ENCODE data around the gene SSR3.

Gene SSR3

DNA sequence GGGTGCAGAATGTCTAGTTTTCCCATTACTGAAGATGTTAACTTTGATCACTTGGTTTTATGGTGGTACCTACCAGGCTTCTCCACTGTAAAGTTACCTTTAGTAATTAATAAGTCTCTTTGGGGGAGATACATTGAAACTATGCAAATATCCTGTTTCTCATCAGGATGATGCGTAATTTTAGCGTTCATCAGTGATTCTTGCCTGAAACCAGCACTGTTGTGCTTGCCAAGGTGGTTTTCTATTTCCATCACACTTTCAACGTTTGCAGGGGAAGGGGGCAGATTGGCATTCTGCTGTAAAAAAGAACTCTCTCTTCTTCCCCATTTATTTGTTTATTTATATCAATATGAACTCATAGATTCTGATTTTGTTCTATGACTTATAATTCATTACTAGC, 61.0 kb downstream of the SSR3 start:
- Histone ChIP-seq H2AFZ (ENCODE audit: low read length) (no peak overlapping the region), H3K9me3 (ENCODE audit: low read length) (peaks cover 13% of the 10 kb centered on the region; the same call in 1 of the 2 replicates), H4K20me1 (ENCODE audit: insufficient read depth, low read length) (no peaks in the 10 kb centered on the region), H3K4me2 (ENCODE audit: low read length) (no peak overlapping the region), H3K36me3 (ENCODE audit: insufficient read depth, low read length) (no peaks in the 10 kb centered on the region), H3K27me3 (ENCODE audit: insufficient read depth, low read length) (no peaks in the 10 kb centered on the region), H3K9ac (ENCODE audit: low read length) (no peak overlapping the region), H3K9me2 (ENCODE audit: low read depth, low read length) (no peaks in the 10 kb centered on the region), H3K4me3 (ENCODE audit: low read depth, low read length, poor library complexity, severe bottlenecking) (no peak overlapping the region), H3F3A (ENCODE audit: insufficient read depth, low read length) (no peaks in the 10 kb centered on the region), H3K79me2 (ENCODE audit: insufficient read depth, low read length) (no peaks in the 10 kb centered on the region), H3K4me1 (ENCODE audit: insufficient read depth, low read length, severe bottlenecking) (no peaks in the 10 kb centered on the region), H3K27ac (ENCODE audit: low read depth, low read length, poor library complexity, severe bottlenecking) (no peak overlapping the region)
- TF ChIP-seq, protein P1, sequence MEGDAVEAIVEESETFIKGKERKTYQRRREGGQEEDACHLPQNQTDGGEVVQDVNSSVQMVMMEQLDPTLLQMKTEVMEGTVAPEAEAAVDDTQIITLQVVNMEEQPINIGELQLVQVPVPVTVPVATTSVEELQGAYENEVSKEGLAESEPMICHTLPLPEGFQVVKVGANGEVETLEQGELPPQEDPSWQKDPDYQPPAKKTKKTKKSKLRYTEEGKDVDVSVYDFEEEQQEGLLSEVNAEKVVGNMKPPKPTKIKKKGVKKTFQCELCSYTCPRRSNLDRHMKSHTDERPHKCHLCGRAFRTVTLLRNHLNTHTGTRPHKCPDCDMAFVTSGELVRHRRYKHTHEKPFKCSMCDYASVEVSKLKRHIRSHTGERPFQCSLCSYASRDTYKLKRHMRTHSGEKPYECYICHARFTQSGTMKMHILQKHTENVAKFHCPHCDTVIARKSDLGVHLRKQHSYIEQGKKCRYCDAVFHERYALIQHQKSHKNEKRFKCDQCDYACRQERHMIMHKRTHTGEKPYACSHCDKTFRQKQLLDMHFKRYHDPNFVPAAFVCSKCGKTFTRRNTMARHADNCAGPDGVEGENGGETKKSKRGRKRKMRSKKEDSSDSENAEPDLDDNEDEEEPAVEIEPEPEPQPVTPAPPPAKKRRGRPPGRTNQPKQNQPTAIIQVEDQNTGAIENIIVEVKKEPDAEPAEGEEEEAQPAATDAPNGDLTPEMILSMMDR (IDR thresholded peaks at IDR 0.05; ENCODE audit: low read length): no peak
- TF ChIP-seq EZH2 (IDR thresholded peaks at IDR 0.05; ENCODE audit: borderline replicate concordance, low read length): no peak

DNA sequence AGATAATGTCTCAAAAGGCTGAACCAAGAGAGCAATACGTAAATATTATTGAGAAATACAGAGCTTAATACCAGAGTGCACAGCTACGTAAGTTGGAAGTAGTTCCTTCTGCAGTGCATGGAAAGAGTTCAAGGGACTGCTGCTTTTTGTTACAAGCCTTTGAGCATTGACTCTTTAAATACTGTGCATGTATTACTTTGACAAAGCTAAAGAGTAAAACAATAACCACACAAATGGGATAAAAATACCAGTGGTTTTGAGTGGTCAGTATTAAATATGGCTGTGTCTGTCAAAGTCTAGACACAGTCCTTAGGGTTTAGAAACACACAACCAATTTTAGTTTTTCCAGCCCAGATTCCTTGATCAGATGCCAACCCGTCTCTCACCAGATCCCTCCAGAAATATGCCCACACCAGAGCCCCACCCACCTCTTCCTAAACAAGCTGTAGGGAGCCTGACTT, 62.1 kb downstream of the SSR3 start:
- H3K4me1 ChIP-seq (ENCODE audit: insufficient read depth, low read length, severe bottlenecking): no peaks in the 10 kb centered on the region
- H3K9ac ChIP-seq (ENCODE audit: low read length): no peak overlapping the region
- no peak overlapping the region for H2AFZ ChIP-seq (ENCODE audit: low read length)

DNA sequence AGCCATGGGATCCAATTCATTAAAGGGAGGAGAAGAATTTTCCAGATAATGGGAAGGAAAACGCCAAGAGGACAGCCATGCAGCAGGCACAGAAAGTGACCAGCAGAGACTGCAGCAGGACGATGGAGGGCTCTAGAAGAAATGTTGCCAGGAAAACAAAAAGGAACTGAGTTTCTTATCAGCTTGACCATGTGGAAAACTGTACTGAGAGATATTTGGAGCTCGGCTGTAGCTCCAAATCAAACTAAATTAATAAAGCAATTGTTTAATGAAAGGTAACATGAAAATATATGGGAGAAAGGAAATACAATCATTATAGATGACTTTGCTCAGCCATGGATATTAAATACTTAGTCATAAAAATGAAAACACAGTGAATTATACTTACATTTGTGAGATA, 63.7 kb downstream of the SSR3 start:
- H3K4me3 ChIP-seq (ENCODE audit: low read depth, low read length, poor library complexity, severe bottlenecking): no peak overlapping the region
- H3K4me1 ChIP-seq (ENCODE audit: insufficient read depth, low read length, severe bottlenecking): no peaks in the 10 kb centered on the region
- no peak overlapping the region for H3K9ac ChIP-seq (ENCODE audit: low read length)
- TF ChIP-seq, protein P1 (IDR thresholded peaks at IDR 0.05; ENCODE audit: low read length): no peak
- TF ChIP-seq EZH2 (IDR thresholded peaks at IDR 0.05; ENCODE audit: borderline replicate concordance, low read length): no peak
- H3K9me2 ChIP-seq (ENCODE audit: low read depth, low read length): no peaks in the 10 kb centered on the region
- H3K4me2 ChIP-seq (ENCODE audit: low read length): no peak overlapping the region
- no peak overlapping the region for H3K27ac ChIP-seq (ENCODE audit: low read depth, low read length, poor library complexity, severe bottlenecking)
- H3K9me3 ChIP-seq (ENCODE audit: low read length): peaks cover 4% of the 10 kb centered on the region; the same call in 1 of the 2 replicates
- H3F3A ChIP-seq (ENCODE audit: insufficient read depth, low read length): no peaks in the 10 kb centered on the region
- no peaks in the 10 kb centered on the region for H3K27me3 ChIP-seq (ENCODE audit: insufficient read depth, low read length)
- H3K36me3 ChIP-seq (ENCODE audit: insufficient read depth, low read length): no peaks in the 10 kb centered on the region
- H4K20me1 ChIP-seq (ENCODE audit: insufficient read depth, low read length): no peaks in the 10 kb centered on the region
- no peaks in the 10 kb centered on the region for H3K79me2 ChIP-seq (ENCODE audit: insufficient read depth, low read length)
- H2AFZ ChIP-seq (ENCODE audit: low read length): no peak overlapping the region

More for the DNA sequence above, 62.1 kb downstream of the SSR3 start:
- no peak overlapping the region for H3K4me3 ChIP-seq (ENCODE audit: low read depth, low read length, poor library complexity, severe bottlenecking)
- H4K20me1 ChIP-seq (ENCODE audit: insufficient read depth, low read length): no peaks in the 10 kb centered on the region
- H3K36me3 ChIP-seq (ENCODE audit: insufficient read depth, low read length): no peaks in the 10 kb centered on the region
- no peak overlapping the region for H3K27ac ChIP-seq (ENCODE audit: low read depth, low read length, poor library complexity, severe bottlenecking)
- H3K4me2 ChIP-seq (ENCODE audit: low read length): no peak overlapping the region
- no peaks in the 10 kb centered on the region for H3K27me3 ChIP-seq (ENCODE audit: insufficient read depth, low read length)
- H3K9me2 ChIP-seq (ENCODE audit: low read depth, low read length): no peaks in the 10 kb centered on the region
- H3K79me2 ChIP-seq (ENCODE audit: insufficient read depth, low read length): no peaks in the 10 kb centered on the region
- TF ChIP-seq EZH2 (IDR thresholded peaks at IDR 0.05; ENCODE audit: borderline replicate concordance, low read length): no peak
- TF ChIP-seq, protein P1 (IDR thresholded peaks at IDR 0.05; ENCODE audit: low read length): no peak
- H3F3A ChIP-seq (ENCODE audit: insufficient read depth, low read length): no peaks in the 10 kb centered on the region
- peaks cover 8% of the 10 kb centered on the region; the same call in 1 of the 2 replicates for H3K9me3 ChIP-seq (ENCODE audit: low read length)
